ENCODE results near the gene NIP7.

NIP7 gene

GRCh38 chr16:69378036-69378435, 38.5 kb downstream of the NIP7 start:
- no peak for TF ChIP-seq CTCF (IDR thresholded peaks at IDR 0.05; ENCODE audit: extremely low read depth, insufficient read depth, missing control alignments)
- DNase-seq (ENCODE audit: low spot score), result no peak
- in situ Hi-C loops (cut with MboI; ENCODE audit: low pct_unique_long_range_greater_than_20kb, low sequenced_read_pairs, unreplicated experiment), result no loop called here

DNA sequence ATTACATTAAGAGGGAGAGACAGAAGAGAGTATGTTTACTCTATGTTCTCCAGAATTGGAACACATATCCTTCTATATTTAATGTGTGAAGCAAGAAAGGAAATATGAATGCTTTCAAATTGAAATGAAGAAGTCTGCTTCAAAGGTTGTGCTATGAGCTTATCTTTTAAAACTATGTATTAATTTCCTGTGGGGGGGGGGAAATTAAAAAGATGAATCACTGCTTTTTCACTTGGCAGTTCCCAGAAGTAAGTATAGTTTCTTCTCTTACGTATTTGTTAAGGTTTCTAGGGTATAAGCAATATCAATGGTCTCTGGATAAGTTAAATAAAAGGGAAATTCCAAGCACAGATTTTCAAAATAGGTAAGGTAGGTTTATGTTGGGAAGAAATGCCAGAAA, 39.2 kb downstream of the NIP7 start:
- TF ChIP-seq CTCF (IDR thresholded peaks at IDR 0.05; ENCODE audit: extremely low read depth, insufficient read depth, missing control alignments), result no peak
- in situ Hi-C loops (cut with MboI; ENCODE audit: low pct_unique_long_range_greater_than_20kb, low sequenced_read_pairs, unreplicated experiment), result no loop called here
- no peak for DNase-seq (ENCODE audit: low spot score)

DNA sequence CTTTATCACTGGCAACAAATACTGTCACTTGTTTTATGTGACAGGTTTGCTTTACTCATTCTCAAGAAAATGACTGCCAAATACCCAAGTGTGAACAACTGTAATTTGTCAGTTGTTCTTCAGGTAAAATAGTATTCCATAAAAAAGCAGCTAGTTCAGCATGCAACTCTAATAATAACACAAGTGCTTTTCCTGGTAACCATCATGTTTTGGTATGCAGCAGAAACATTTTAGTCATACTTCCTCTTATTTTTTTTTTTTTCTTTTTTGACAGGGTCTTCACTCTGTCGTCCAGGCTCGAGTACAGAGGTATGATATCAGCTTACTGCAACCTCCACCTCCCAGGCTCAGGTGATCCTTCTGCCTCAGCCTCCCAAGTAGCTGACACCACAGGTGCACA, 41.7 kb downstream of the NIP7 start:
- in situ Hi-C loops (cut with MboI; ENCODE audit: low pct_unique_long_range_greater_than_20kb, low sequenced_read_pairs, unreplicated experiment), result no loop called here
- TF ChIP-seq CTCF (IDR thresholded peaks at IDR 0.05; ENCODE audit: extremely low read depth, insufficient read depth, missing control alignments), result no peak
- DNase-seq (ENCODE audit: low spot score), result no peak

DNA sequence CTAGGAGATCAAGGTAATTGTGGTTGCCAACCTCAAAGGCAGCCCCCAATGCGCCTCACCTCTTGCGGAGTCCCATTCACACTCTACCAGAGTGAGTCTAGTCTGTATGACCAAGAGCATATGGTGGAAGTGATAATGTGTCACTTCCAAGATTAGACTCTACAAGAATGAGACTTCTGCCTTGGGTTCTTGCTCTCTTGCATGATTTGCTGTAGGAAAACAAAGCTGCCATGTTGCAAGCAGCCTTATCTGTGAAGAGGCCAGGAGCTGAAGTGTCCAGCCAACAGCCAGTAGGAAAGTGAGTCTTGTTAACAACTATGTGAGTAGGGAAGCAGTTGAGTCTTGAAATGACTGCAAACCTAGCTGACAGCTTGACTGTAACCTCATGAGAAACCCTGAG, 42.8 kb downstream of the NIP7 start:
- in situ Hi-C loops (cut with MboI; ENCODE audit: low pct_unique_long_range_greater_than_20kb, low sequenced_read_pairs, unreplicated experiment), result no loop called here
- no peak for TF ChIP-seq CTCF (IDR thresholded peaks at IDR 0.05; ENCODE audit: extremely low read depth, insufficient read depth, missing control alignments)
- no peak for DNase-seq (ENCODE audit: low spot score)

GRCh38 chr16:69384974-69385373, 45.4 kb downstream of the NIP7 start:
- TF ChIP-seq CTCF (IDR thresholded peaks at IDR 0.05; ENCODE audit: extremely low read depth, insufficient read depth, missing control alignments), result no peak
- in situ Hi-C loops (cut with MboI; ENCODE audit: low pct_unique_long_range_greater_than_20kb, low sequenced_read_pairs, unreplicated experiment), result no loop called here
- no peak for DNase-seq (ENCODE audit: low spot score)

DNA sequence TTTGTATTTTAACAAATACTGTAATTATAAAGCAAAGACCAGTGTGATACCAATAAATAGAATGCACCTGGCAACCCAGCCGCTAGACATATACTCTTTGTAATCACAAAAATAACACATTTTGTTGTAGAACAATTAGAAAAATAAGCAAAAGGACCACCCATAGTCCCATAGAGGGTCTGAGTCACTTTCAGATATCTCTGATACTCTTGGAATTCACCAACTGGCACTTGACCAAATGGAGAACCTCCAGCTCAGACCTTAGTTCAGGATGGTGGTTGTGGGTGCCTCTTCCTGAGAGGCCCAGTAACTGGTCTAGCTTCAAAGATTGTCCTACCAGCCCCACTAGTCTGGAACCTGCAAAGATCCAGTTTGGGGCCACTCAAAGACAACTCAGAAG, 47.0 kb downstream of the NIP7 start:
- no peak for TF ChIP-seq CTCF (IDR thresholded peaks at IDR 0.05; ENCODE audit: extremely low read depth, insufficient read depth, missing control alignments)
- no peak for DNase-seq (ENCODE audit: low spot score)

More for the DNA sequence above, 47.0 kb downstream of the NIP7 start:
- in situ Hi-C loops (cut with MboI; ENCODE audit: low pct_unique_long_range_greater_than_20kb, low sequenced_read_pairs, unreplicated experiment), result no loop called here

Measured in GM13977 (cell line).